Smooth muscle cell (in vitro differentiated cells): ENCODE results near the gene DUS4L. TPM values are rescaled to one million over a fixed set of nuclear protein-coding genes. Genes with fewer than 3 reads are reported as not detected.

Experiments used
- DNase-seq: peaks from one replicate; lab custom pipeline; 2025; ENCODE audit not compliant: unreplicated experiment; lab: John Stamatoyannopoulos, UW
- H2AFZ ChIP-seq: fragments of 200-600 bp; sonication (generic); 2 replicates; pipeline ENCODE4 v1.6.0; 2016; ENCODE audit warnings: antibody characterized with exemption, low read depth, mild to moderate bottlenecking
- H3F3A ChIP-seq: fragments of 200-600 bp; sonication (generic); 2 replicates; pipeline ENCODE4 v1.6.0; 2017; ENCODE audit warnings: antibody characterized with exemption, low read depth
- H3K27ac ChIP-seq: fragments of 200-600 bp; sonication (generic); 2 replicates; pipeline ENCODE4 v1.5.1; 2016; ENCODE audit warnings: low read depth, mild to moderate bottlenecking
- H3K27me3 ChIP-seq: fragments of 200-600 bp; sonication (generic); 2 replicates; pipeline ENCODE4 v1.6.1; 2016; ENCODE audit warnings: low read depth, mild to moderate bottlenecking
- H3K36me3 ChIP-seq: fragments of 200-600 bp; sonication (generic); 2 replicates; pipeline ENCODE4 v1.5.1; 2016; ENCODE audit warnings: low read depth
- H3K4me1 ChIP-seq: fragments of 200-600 bp; sonication (generic); 2 replicates; pipeline ENCODE4 v1.5.1; 2016; ENCODE audit warnings: low read depth
- H3K4me2 ChIP-seq: fragments of 200-600 bp; sonication (generic); 2 replicates; pipeline ENCODE4 v1.6.0; 2016; ENCODE audit warnings: mild to moderate bottlenecking
- H3K4me3 ChIP-seq: fragments of 200-600 bp; sonication (generic); 2 replicates; pipeline ENCODE4 v1.5.1; 2016; ENCODE audit warnings: mild to moderate bottlenecking
- H3K79me2 ChIP-seq: fragments of 200-600 bp; sonication (generic); 2 replicates; pipeline ENCODE4 v1.6.0; 2016; ENCODE audit warnings: low read depth, mild to moderate bottlenecking
- H3K9ac ChIP-seq: fragments of 200-600 bp; sonication (generic); 2 replicates; pipeline ENCODE4 v1.6.0; 2016; ENCODE audit warnings: low read depth
- H3K9me3 ChIP-seq: fragments of 200-600 bp; sonication (generic); replicated peaks from 2 replicates; pipeline ENCODE4 v1.5.1; 2016; ENCODE audit warnings: low read depth
- H4K20me1 ChIP-seq: fragments of 200-600 bp; sonication (generic); 2 replicates; pipeline ENCODE4 v1.6.0; 2016; ENCODE audit warnings: low read depth
- WGBS: methylation state at CpG from one replicate; pipeline ENCODE4 v1.1.7; 2016; ENCODE audit warnings: low lambda C conversion rate; 5-methylcytosine and 5-hydroxymethylcytosine counted together
- polyA plus RNA-seq: library from polyadenylated mRNA; unstranded; fragments of >200 nt; fragmentation: Nextera tagmentation; extraction: Ambion mirVana; gene quantifications from 2 replicates; pipeline ENCODE4 v1.2.1, GENCODE V29; 2016
- small RNA-seq: library from RNA; depleted of rRNA; stranded (forward); fragments of <200 nt; gene quantifications from one replicate; pipeline ENCODE3, GENCODE V24; 2014
- total RNA-seq: library from RNA; depleted of rRNA; stranded (reverse); fragments of >200 nt; gene quantifications from 2 replicates; pipeline ENCODE4 v1.2.3, GENCODE V29; 2014
- TF ChIP-seq, protein P1 (sequence below): fragments of 200-600 bp; sonication (generic); IDR thresholded peaks from 2 replicates; pipeline ENCODE4 v1.5.1; 2017; ENCODE audit warnings: borderline replicate concordance, mild to moderate bottlenecking, antibody characterized with exemption; ENCODE audit not compliant: insufficient read depth, poor library complexity, severe bottlenecking

Gene DUS4L
- total and polyA plus RNA-seq, 2 experiments from 2014 or later: 5.1 to 14.0 TPM

DNA sequence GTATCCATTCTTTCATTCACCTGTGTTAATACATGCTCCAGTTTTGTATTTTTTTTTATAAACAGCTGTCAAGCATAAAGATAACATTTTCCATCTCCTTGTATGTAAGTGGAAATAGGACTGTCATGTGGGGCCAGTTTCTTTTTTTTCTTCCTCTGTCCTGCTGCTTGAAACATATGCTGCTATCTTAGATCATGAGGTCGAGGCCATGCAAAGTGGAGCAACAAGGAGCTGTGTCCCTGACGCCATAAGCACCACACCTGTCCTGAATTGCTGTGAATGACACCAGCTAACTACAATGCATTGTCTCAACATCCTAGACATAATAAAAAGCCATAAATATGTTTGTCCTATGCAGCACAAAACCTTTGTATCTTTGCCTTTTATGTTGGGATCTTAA, 59.1 kb downstream of the DUS4L start:
- TF ChIP-seq, protein P1, sequence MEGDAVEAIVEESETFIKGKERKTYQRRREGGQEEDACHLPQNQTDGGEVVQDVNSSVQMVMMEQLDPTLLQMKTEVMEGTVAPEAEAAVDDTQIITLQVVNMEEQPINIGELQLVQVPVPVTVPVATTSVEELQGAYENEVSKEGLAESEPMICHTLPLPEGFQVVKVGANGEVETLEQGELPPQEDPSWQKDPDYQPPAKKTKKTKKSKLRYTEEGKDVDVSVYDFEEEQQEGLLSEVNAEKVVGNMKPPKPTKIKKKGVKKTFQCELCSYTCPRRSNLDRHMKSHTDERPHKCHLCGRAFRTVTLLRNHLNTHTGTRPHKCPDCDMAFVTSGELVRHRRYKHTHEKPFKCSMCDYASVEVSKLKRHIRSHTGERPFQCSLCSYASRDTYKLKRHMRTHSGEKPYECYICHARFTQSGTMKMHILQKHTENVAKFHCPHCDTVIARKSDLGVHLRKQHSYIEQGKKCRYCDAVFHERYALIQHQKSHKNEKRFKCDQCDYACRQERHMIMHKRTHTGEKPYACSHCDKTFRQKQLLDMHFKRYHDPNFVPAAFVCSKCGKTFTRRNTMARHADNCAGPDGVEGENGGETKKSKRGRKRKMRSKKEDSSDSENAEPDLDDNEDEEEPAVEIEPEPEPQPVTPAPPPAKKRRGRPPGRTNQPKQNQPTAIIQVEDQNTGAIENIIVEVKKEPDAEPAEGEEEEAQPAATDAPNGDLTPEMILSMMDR: no peak
- H3K79me2 ChIP-seq: no peaks in the 10 kb centered on the region
- no peak overlapping the region for H2AFZ ChIP-seq
- DNase-seq: no peak
- H3K27me3 ChIP-seq: no peaks in the 10 kb centered on the region
- no peaks in the 10 kb centered on the region for H3K9me3 ChIP-seq
- no peaks in the 10 kb centered on the region for H3F3A ChIP-seq
- H3K9ac ChIP-seq: no peak overlapping the region
- no peaks in the 10 kb centered on the region for H4K20me1 ChIP-seq
- no peak overlapping the region for H3K4me2 ChIP-seq
- H3K4me3 ChIP-seq: no peak overlapping the region
- 97% methylated on average over 2 of the region's 2 CpGs for WGBS
- H3K4me1 ChIP-seq: no peaks in the 10 kb centered on the region
- no peak overlapping the region for H3K27ac ChIP-seq
- no peaks in the 10 kb centered on the region for H3K36me3 ChIP-seq

DNA sequence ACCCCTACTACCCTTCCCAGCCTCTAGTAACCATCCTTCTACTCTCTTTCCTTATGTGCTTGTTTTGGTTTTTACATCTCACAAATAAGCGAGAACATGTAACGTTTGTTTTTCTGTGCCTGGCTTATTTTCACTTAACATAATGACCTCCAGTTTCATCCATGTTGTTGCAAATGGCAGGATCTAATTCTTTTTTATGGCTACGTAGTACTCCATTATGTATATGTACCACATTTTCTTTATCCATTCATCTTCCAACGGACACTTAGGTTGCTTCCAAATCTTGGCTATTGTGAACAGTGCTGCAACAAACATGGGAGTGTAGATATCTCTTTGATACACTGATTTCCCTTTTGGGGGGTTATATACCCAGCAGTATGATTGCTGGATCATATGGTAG, 63.2 kb downstream of the DUS4L start:
- H3K4me1 ChIP-seq: no peaks in the 10 kb centered on the region
- no peaks in the 10 kb centered on the region for H3K27me3 ChIP-seq
- H3K27ac ChIP-seq: no peak overlapping the region
- H2AFZ ChIP-seq: no peak overlapping the region
- WGBS: 93% methylated on average over 4 of the region's 4 CpGs
- no peaks in the 10 kb centered on the region for H3K9me3 ChIP-seq
- H3K4me2 ChIP-seq: no peak overlapping the region
- H3K79me2 ChIP-seq: no peaks in the 10 kb centered on the region
- no peak for DNase-seq
- no peak overlapping the region for H3K9ac ChIP-seq
- TF ChIP-seq, protein P1: no peak
- H4K20me1 ChIP-seq: no peaks in the 10 kb centered on the region
- H3K4me3 ChIP-seq: no peak overlapping the region
- no peaks in the 10 kb centered on the region for H3K36me3 ChIP-seq
- no peaks in the 10 kb centered on the region for H3F3A ChIP-seq

Small RNAs within 50 kb of the gene (small RNA-seq; reads per million reads assigned to genes)
- gene RF01233: not detected

Other genes starting within 250 kb of the DUS4L start
- not detected in 2 replicates for gene GPR22, start 93.9 kb upstream of the DUS4L start, total RNA-seq
- 0.08 TPM in 1 of 2 replicates, not detected in the other for gene GPR22, start 93.9 kb upstream of the DUS4L start, polyA plus RNA-seq
- gene COG5, start 51 bp upstream of the DUS4L start, total RNA-seq: 44.3 and 71.3 TPM in 2 replicates
- 18.4 and 24.3 TPM in 2 replicates for gene COG5, start 51 bp upstream of the DUS4L start, polyA plus RNA-seq
- 135 and 163 TPM in 2 replicates for gene BCAP29, start 16.3 kb downstream of the DUS4L start, total RNA-seq
- 36.3 and 39.2 TPM in 2 replicates for gene BCAP29, start 16.3 kb downstream of the DUS4L start, polyA plus RNA-seq
- gene SLC26A4, start 96.9 kb downstream of the DUS4L start, total RNA-seq: 0.85 and 1.7 TPM in 2 replicates
- gene SLC26A4, start 96.9 kb downstream of the DUS4L start, polyA plus RNA-seq: 0.06 and 0.57 TPM in 2 replicates
- gene CBLL1, start 180.2 kb downstream of the DUS4L start, total RNA-seq: 17.8 and 31.4 TPM in 2 replicates
- 20.4 and 22.9 TPM in 2 replicates for gene CBLL1, start 180.2 kb downstream of the DUS4L start, polyA plus RNA-seq
- not detected in 2 replicates for gene SLC26A3, start 239.3 kb downstream of the DUS4L start, total RNA-seq
- gene SLC26A3, start 239.3 kb downstream of the DUS4L start, polyA plus RNA-seq: not detected in 2 replicates